Activated naive CD8-positive, alpha-beta T cell (primary cell): Measurements from ENCODE around the gene ALB.
"Not testable (repeated sequence)": the region's sequence is repeated elsewhere in the genome, so short reads cannot be mapped to it uniquely, and the experiment has no call there.

Experiments used
- H3K27ac Mint-ChIP-seq: one replicate; pipeline ENCODE4 v1.8.0; 2021; ENCODE audit warnings: mixed read lengths
- H3K27me3 Mint-ChIP-seq: one replicate; pipeline ENCODE4 v1.8.0; 2021; ENCODE audit warnings: mixed read lengths
- H3K36me3 Mint-ChIP-seq: one replicate; pipeline ENCODE4 v1.8.0; 2021; ENCODE audit warnings: mixed read lengths
- H3K4me1 Mint-ChIP-seq: one replicate; pipeline ENCODE4 v1.8.0; 2021; ENCODE audit warnings: low read depth, mixed read lengths
- H3K4me3 Mint-ChIP-seq: one replicate; pipeline ENCODE4 v1.8.0; 2021; ENCODE audit warnings: mild to moderate bottlenecking, mixed read lengths
- H3K9me3 Mint-ChIP-seq: one replicate; pipeline ENCODE4 v1.8.0; 2021; ENCODE audit warnings: low read depth, mixed read lengths

The ALB gene

GRCh38 chr4:73404042-73404441, at the start of gene ALB:
Gene ALB (plus strand): TSS chr4:73404287. CDS start chr4:73404328, 41 bp downstream.
- Mint-ChIP-seq H3K4me3 (no peak within 1 kb of the TSS), H3K4me1 (no peaks in the 10 kb centered on the region), H3K36me3 (no peaks in the 10 kb centered on the region), H3K9me3 (no peaks in the 10 kb centered on the region), H3K27me3 (no peaks in the 10 kb centered on the region), H3K27ac (no peak within 1 kb of the TSS)

GRCh38 chr4:73357174-73357573, 46.9 kb upstream of the ALB start:
- not testable (repeated sequence) for H3K4me3 Mint-ChIP-seq, H3K36me3 Mint-ChIP-seq, H3K27ac Mint-ChIP-seq, H3K27me3 Mint-ChIP-seq, H3K4me1 Mint-ChIP-seq
- peaks cover 15% of the 10 kb centered on the region for H3K9me3 Mint-ChIP-seq

- H3K9me3 Mint-ChIP-seq = peaks cover 11% of the 10 kb centered on the region
- not testable (repeated sequence) for H3K27me3 Mint-ChIP-seq, H3K4me1 Mint-ChIP-seq, H3K4me3 Mint-ChIP-seq, H3K36me3 Mint-ChIP-seq, H3K27ac Mint-ChIP-seq
Observed at GRCh38 chr4:73369506-73370199, 34.4 kb upstream of the ALB start.

- Mint-ChIP-seq H3K27ac (no peak overlapping the region), H3K4me1 (no peaks in the 10 kb centered on the region), H3K4me3 (no peak overlapping the region), H3K9me3 (peaks cover 4% of the 10 kb centered on the region), H3K27me3 (peaks cover 3% of the 10 kb centered on the region), H3K36me3 (peaks cover 2% of the 10 kb centered on the region)
Observed at GRCh38 chr4:73375328-73375741, 28.8 kb upstream of the ALB start.

- Mint-ChIP-seq H3K4me3 (no peak overlapping the region), H3K4me1 (no peaks in the 10 kb centered on the region), H3K36me3 (no peaks in the 10 kb centered on the region), H3K27me3 (peaks cover 1% of the 10 kb centered on the region), H3K27ac (no peak overlapping the region), H3K9me3 (no peaks in the 10 kb centered on the region)
Observed at GRCh38 chr4:73376251-73376650, 27.8 kb upstream of the ALB start.

GRCh38 chr4:73376976-73377375, 27.1 kb upstream of the ALB start:
- Mint-ChIP-seq H3K4me3 (no peak overlapping the region), H3K9me3 (no peaks in the 10 kb centered on the region), H3K4me1 (no peaks in the 10 kb centered on the region), H3K36me3 (no peaks in the 10 kb centered on the region), H3K27ac (no peak overlapping the region), H3K27me3 (peaks cover 1% of the 10 kb centered on the region)

- no peak overlapping the region for H3K27ac Mint-ChIP-seq
- no peaks in the 10 kb centered on the region for H3K36me3 Mint-ChIP-seq
- no peaks in the 10 kb centered on the region for H3K9me3 Mint-ChIP-seq
- no peak overlapping the region for H3K4me3 Mint-ChIP-seq
- peaks cover 1% of the 10 kb centered on the region for H3K27me3 Mint-ChIP-seq
- no peaks in the 10 kb centered on the region for H3K4me1 Mint-ChIP-seq
Observed at GRCh38 chr4:73378887-73379286, 25.2 kb upstream of the ALB start.

GRCh38 chr4:73379946-73380345, 24.1 kb upstream of the ALB start:
- H3K27me3 Mint-ChIP-seq = peaks cover 1% of the 10 kb centered on the region
- H3K4me3 Mint-ChIP-seq = no peak overlapping the region
- H3K9me3 Mint-ChIP-seq = no peaks in the 10 kb centered on the region
- no peak overlapping the region for H3K27ac Mint-ChIP-seq
- H3K4me1 Mint-ChIP-seq = no peaks in the 10 kb centered on the region
- no peaks in the 10 kb centered on the region for H3K36me3 Mint-ChIP-seq

- no peaks in the 10 kb centered on the region for H3K4me1 Mint-ChIP-seq
- H3K9me3 Mint-ChIP-seq = peaks cover 2% of the 10 kb centered on the region
- no peak overlapping the region for H3K27ac Mint-ChIP-seq
- H3K27me3 Mint-ChIP-seq = no peaks in the 10 kb centered on the region
- H3K4me3 Mint-ChIP-seq = no peak overlapping the region
- peaks cover 4% of the 10 kb centered on the region for H3K36me3 Mint-ChIP-seq
Observed at GRCh38 chr4:73381214-73381613, 22.9 kb upstream of the ALB start.

- Mint-ChIP-seq H3K27ac (no peak overlapping the region), H3K4me1 (no peaks in the 10 kb centered on the region), H3K36me3 (peaks cover 6% of the 10 kb centered on the region)
Observed at GRCh38 chr4:73383452-73383851, 20.6 kb upstream of the ALB start.

GRCh38 chr4:73387552-73387951, 16.5 kb upstream of the ALB start:
- H3K4me1 Mint-ChIP-seq = no peaks in the 10 kb centered on the region
- peaks cover 6% of the 10 kb centered on the region for H3K36me3 Mint-ChIP-seq
- no peak overlapping the region for H3K4me3 Mint-ChIP-seq
- H3K27ac Mint-ChIP-seq = no peak overlapping the region
- peaks cover 7% of the 10 kb centered on the region for H3K9me3 Mint-ChIP-seq
- H3K27me3 Mint-ChIP-seq = peaks cover 3% of the 10 kb centered on the region

More at GRCh38 chr4:73383452-73383851, 20.6 kb upstream of the ALB start:
- Mint-ChIP-seq H3K27me3 (peaks cover 3% of the 10 kb centered on the region), H3K9me3 (peaks cover 7% of the 10 kb centered on the region), H3K4me3 (no peak overlapping the region)

- peaks cover 6% of the 10 kb centered on the region for H3K36me3 Mint-ChIP-seq
- no peak overlapping the region for H3K4me3 Mint-ChIP-seq
- H3K27ac Mint-ChIP-seq = no peak overlapping the region
- H3K27me3 Mint-ChIP-seq = peaks cover 3% of the 10 kb centered on the region
- peaks cover 7% of the 10 kb centered on the region for H3K9me3 Mint-ChIP-seq
- H3K4me1 Mint-ChIP-seq = no peaks in the 10 kb centered on the region
Observed at GRCh38 chr4:73388887-73389286, 15.2 kb upstream of the ALB start.

GRCh38 chr4:73389663-73390062, 14.4 kb upstream of the ALB start:
- not testable (repeated sequence) for H3K27me3 Mint-ChIP-seq, H3K36me3 Mint-ChIP-seq, H3K9me3 Mint-ChIP-seq, H3K4me3 Mint-ChIP-seq, H3K4me1 Mint-ChIP-seq, H3K27ac Mint-ChIP-seq

- H3K27me3 Mint-ChIP-seq = peaks cover 4% of the 10 kb centered on the region
- H3K4me1 Mint-ChIP-seq = no peaks in the 10 kb centered on the region
- H3K27ac Mint-ChIP-seq = no peak overlapping the region
- no peaks in the 10 kb centered on the region for H3K9me3 Mint-ChIP-seq
- no peak overlapping the region for H3K4me3 Mint-ChIP-seq
- no peaks in the 10 kb centered on the region for H3K36me3 Mint-ChIP-seq
Observed at GRCh38 chr4:73391774-73392173, 12.3 kb upstream of the ALB start.

GRCh38 chr4:73392936-73393335, 11.2 kb upstream of the ALB start:
- H3K4me1 Mint-ChIP-seq = no peaks in the 10 kb centered on the region
- no peaks in the 10 kb centered on the region for H3K36me3 Mint-ChIP-seq
- H3K4me3 Mint-ChIP-seq = no peak overlapping the region
- no peak overlapping the region for H3K27ac Mint-ChIP-seq
- peaks cover 1% of the 10 kb centered on the region for H3K27me3 Mint-ChIP-seq
- no peaks in the 10 kb centered on the region for H3K9me3 Mint-ChIP-seq

GRCh38 chr4:73396304-73396703, 7.8 kb upstream of the ALB start:
- Mint-ChIP-seq H3K27ac (no peak overlapping the region), H3K9me3 (no peaks in the 10 kb centered on the region), H3K4me3 (no peak overlapping the region), H3K36me3 (no peaks in the 10 kb centered on the region), H3K4me1 (no peaks in the 10 kb centered on the region), H3K27me3 (peaks cover 1% of the 10 kb centered on the region)
